Measurements from ENCODE around the gene EXOC5. TPM values are rescaled to one million over a fixed set of nuclear protein-coding genes. Genes with fewer than 3 reads are reported as not detected.
"Not testable (repeated sequence)": the region's sequence is repeated elsewhere in the genome, so short reads cannot be mapped to it uniquely, and the experiment has no call there.

The EXOC5 gene
- total RNA-seq, 4 donors from 2014 or later: 41.3 to 65.4 (median 43.1) TPM

- TF ChIP-seq CTCF (IDR thresholded peaks at IDR 0.05) (no peak), POLR2A (IDR thresholded peaks at IDR 0.05) (no peak)
- H3K27ac ChIP-seq: no peak overlapping the region
- peaks cover 3 to 11% of the 10 kb centered on the region in 2 donors for H3K36me3 ChIP-seq
- 98 to 99% methylated on average over 3 of the region's 3 CpGs for WGBS, 2 donors
- no peaks in the 10 kb centered on the region for H3K9me3 ChIP-seq
- H3K4me3 ChIP-seq (replicated peaks in 1 of 3): no peak overlapping the region
- no peak for DNase-seq
- intact Hi-C loops (cut with DNase I): no loop called here
- H3K27me3 ChIP-seq: no peaks in the 10 kb centered on the region
- no peaks in the 10 kb centered on the region for H3K4me1 ChIP-seq
Observed at GRCh38 chr14:57221931-57222330, 46.8 kb downstream of the EXOC5 start.

- TF ChIP-seq CTCF (IDR thresholded peaks at IDR 0.05): no peak
- no peak for TF ChIP-seq POLR2A (IDR thresholded peaks at IDR 0.05)
- H3K36me3 ChIP-seq: peaks cover 13 to 24% of the 10 kb centered on the region in 2 donors
- 97 to 98% methylated on average over 2 of the region's 2 CpGs for WGBS, 2 donors
Observed at GRCh38 chr14:57212919-57213318, 55.8 kb downstream of the EXOC5 start.

GRCh38 chr14:57209561-57209960 lies 59.1 kb downstream of the EXOC5 start:
- H3K36me3 ChIP-seq: peaks cover 0 to 18% of the 10 kb centered on the region in 2 donors
- H3K4me3 ChIP-seq (replicated peaks in 1 of 3): no peak overlapping the region
- no peaks in the 10 kb centered on the region for H3K9me3 ChIP-seq
- no peak overlapping the region for H3K27ac ChIP-seq
- intact Hi-C loops (cut with DNase I): no loop called here
- no peak for DNase-seq
- TF ChIP-seq POLR2A (IDR thresholded peaks at IDR 0.05) (no peak), CTCF (IDR thresholded peaks at IDR 0.05) (no peak)
- WGBS, 2 donors: 96% methylated on average over 4 of the region's 4 CpGs
- H3K27me3 ChIP-seq: no peaks in the 10 kb centered on the region
- no peaks in the 10 kb centered on the region for H3K4me1 ChIP-seq

More at GRCh38 chr14:57212919-57213318, 55.8 kb downstream of the EXOC5 start:
- Histone ChIP-seq H3K4me3 (replicated peaks in 1 of 3) (no peak overlapping the region), H3K4me1 (no peaks in the 10 kb centered on the region), H3K27me3 (no peaks in the 10 kb centered on the region), H3K9me3 (no peaks in the 10 kb centered on the region), H3K27ac (no peak overlapping the region)
- intact Hi-C loops (cut with DNase I): no loop called here
- no peak for DNase-seq

- no peaks in the 10 kb centered on the region for H3K27me3 ChIP-seq
- H3K9me3 ChIP-seq: no peaks in the 10 kb centered on the region
- WGBS, 2 donors: 95 to 96% methylated on average over 5 of the region's 5 CpGs
- H3K36me3 ChIP-seq: peaks cover 0 to 6% of the 10 kb centered on the region in 2 donors
- no peak for DNase-seq
- TF ChIP-seq POLR2A (IDR thresholded peaks at IDR 0.05): no peak
- no peak for TF ChIP-seq CTCF (IDR thresholded peaks at IDR 0.05)
- no peak overlapping the region for H3K27ac ChIP-seq
- intact Hi-C loops (cut with DNase I): no loop called here
- no peaks in the 10 kb centered on the region for H3K4me1 ChIP-seq
- no peak overlapping the region for H3K4me3 ChIP-seq (replicated peaks in 1 of 3)
Observed at GRCh38 chr14:57205938-57206337, 62.8 kb downstream of the EXOC5 start.

GRCh38 chr14:57202672-57203071 lies 66.0 kb downstream of the EXOC5 start:
- intact Hi-C loops (cut with DNase I); H3K4me1 ChIP-seq; DNase-seq; H3K27me3 ChIP-seq; H3K36me3 ChIP-seq; H3K27ac ChIP-seq; H3K9me3 ChIP-seq; H3K4me3 ChIP-seq (replicated peaks in 1 of 3): not testable (repeated sequence)
- TF ChIP-seq CTCF (IDR thresholded peaks at IDR 0.05): peak in 3 of 6 experiments; percentile 22 to 37 (median 26)
